Measurements from ENCODE around the gene ST6GAL1. TPM values are rescaled to one million over a fixed set of nuclear protein-coding genes. Genes with fewer than 3 reads are reported as not detected.

Gene ST6GAL1
- total RNA-seq, 1 donor from 2014 or later: 36.6 TPM

DNA sequence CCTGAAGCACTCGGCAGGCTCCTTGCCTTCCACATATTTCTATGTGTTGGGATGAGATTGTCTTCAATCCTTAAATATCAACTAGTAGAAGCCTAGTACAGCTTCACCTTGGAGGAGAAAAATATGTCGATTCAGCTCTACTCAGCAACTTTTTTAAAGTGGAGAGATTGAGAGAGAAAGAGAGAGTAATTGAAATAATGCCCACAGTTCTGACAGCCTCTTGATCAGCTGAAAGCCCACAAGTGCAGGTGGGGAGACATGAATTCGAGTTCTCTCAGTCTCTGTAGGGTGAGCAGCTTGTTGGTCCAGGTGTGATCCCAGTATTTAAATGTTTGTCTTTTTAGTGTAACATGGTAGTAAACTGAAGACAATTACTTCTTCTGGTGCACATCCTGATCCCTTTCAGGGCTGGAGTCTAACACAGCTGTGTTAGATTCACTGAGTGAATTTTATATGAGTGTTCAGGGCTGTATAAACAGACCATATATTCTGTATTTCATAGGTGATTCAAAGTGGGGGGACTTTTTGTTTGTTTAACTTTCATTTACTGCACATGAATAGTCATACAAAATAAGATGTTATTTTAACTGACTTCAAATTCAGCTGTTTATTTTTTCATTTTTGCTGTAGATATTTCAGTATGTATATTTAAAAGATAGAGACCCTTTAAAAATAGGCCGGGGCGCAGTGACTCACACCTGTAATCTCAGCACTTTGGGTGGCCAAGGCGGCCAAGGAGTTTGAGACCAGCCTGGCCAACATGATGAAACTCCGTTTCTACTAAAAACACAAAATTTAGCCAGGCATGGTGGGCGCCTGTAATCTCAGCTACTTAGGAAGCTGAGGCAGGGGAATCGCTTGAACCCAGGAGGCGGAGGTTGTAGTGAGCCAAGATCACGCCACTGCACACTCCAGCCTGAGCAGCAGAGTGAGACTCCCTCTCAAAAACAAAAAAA is 64.0 kb downstream of the ST6GAL1 start:
- no peak for TF ChIP-seq CTCF (IDR thresholded peaks at IDR 0.05)
- Mint-ChIP-seq H3K27ac (ENCODE audit: unreplicated experiment) (peak overlapping the region; percentile 68), H3K36me3 (ENCODE audit: low read depth) (peaks cover 10% of the 10 kb centered on the region), H3K4me3 (ENCODE audit: unreplicated experiment) (no peak overlapping the region), H3K4me1 (ENCODE audit: low read depth) (peaks cover 49% of the 10 kb centered on the region), H3K9me3 (ENCODE audit: low read depth) (no peaks in the 10 kb centered on the region), H3K27me3 (ENCODE audit: low read depth) (no peaks in the 10 kb centered on the region)
- DNase-seq (ENCODE audit: low spot score): no peak

DNA sequence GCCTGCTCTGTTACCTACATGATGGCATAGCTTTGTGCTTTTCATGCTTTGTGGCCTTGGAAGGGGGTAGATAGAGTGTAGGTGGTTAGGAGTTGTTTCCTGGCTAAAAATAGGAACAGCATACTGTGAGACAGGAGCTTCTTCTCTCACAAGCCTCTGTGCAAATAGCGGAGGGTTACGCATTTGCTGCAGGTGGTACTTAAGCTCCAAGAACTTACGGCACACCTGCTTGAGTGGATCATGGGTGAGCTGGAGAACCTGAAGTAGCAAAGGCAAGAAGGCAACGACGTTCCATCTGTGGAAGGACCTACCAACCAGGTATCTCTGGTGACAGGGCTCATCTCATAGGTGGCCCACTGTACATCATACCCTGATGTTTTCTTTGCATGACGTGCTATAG is 66.0 kb downstream of the ST6GAL1 start:
- Mint-ChIP-seq H3K9me3 (ENCODE audit: low read depth) (no peaks in the 10 kb centered on the region), H3K4me3 (ENCODE audit: unreplicated experiment) (no peak overlapping the region), H3K4me1 (ENCODE audit: low read depth) (peaks cover 56% of the 10 kb centered on the region), H3K27me3 (ENCODE audit: low read depth) (no peaks in the 10 kb centered on the region), H3K27ac (ENCODE audit: unreplicated experiment) (no peak overlapping the region), H3K36me3 (ENCODE audit: low read depth) (peaks cover 9% of the 10 kb centered on the region)
- TF ChIP-seq CTCF (IDR thresholded peaks at IDR 0.05): no peak
- DNase-seq (ENCODE audit: low spot score): no peak

DNA sequence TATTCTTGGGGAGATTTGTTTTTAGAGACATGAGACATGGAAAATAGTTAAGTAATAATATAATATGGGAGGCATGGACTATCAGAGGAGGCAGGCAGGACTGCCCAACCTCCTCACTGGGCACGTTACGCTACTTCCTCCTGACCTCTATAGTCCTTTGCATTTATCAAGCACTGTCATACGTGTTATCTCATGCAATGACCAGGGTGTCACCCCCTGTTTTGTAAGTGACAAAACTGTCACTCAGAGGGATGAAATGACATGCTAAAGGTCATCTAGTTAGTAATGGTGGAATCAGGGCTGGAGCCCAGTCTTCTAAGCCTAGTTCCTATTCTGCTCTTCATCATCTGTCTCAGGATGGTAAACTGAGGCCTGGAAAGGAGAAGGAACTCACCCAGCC is 66.7 kb downstream of the ST6GAL1 start:
- no peak for DNase-seq (ENCODE audit: low spot score)
- Mint-ChIP-seq H3K27ac (ENCODE audit: unreplicated experiment) (peak overlapping the region; percentile 0), H3K4me3 (ENCODE audit: unreplicated experiment) (no peak overlapping the region), H3K27me3 (ENCODE audit: low read depth) (no peaks in the 10 kb centered on the region), H3K4me1 (ENCODE audit: low read depth) (peaks cover 58% of the 10 kb centered on the region), H3K36me3 (ENCODE audit: low read depth) (peaks cover 3% of the 10 kb centered on the region), H3K9me3 (ENCODE audit: low read depth) (no peaks in the 10 kb centered on the region)
- TF ChIP-seq CTCF (IDR thresholded peaks at IDR 0.05): no peak

GRCh38 chr3:186997473-186997939 is 67.2 kb downstream of the ST6GAL1 start:
- Mint-ChIP-seq H3K27me3 (ENCODE audit: low read depth) (no peaks in the 10 kb centered on the region), H3K9me3 (ENCODE audit: low read depth) (no peaks in the 10 kb centered on the region), H3K4me3 (ENCODE audit: unreplicated experiment) (no peak overlapping the region), H3K27ac (ENCODE audit: unreplicated experiment) (peak overlapping the region; percentile 8), H3K36me3 (ENCODE audit: low read depth) (peaks cover 3% of the 10 kb centered on the region), H3K4me1 (ENCODE audit: low read depth) (peaks cover 62% of the 10 kb centered on the region)
- no peak for TF ChIP-seq CTCF (IDR thresholded peaks at IDR 0.05)
- no peak for DNase-seq (ENCODE audit: low spot score)

DNA sequence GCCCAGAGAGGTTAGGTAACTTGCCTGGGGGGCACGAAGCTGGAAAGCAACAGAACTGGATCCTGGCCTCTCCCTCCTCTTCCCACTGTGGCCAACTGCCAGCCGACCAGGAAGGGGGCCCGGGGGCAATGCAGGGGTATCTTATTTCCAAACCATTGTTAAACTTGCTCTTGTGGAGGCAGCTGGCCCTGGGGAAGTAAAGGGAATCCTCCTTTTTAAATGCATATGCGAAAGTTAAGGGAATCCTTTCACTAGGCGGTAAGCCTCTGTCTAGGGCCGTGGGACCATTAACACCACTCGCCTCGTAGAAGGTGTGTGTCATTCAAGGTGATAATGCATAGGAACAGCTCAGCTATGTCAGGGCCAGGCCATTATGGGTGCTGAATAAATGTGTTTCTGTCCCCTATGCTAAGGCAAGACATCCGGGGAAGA is 68.6 kb downstream of the ST6GAL1 start:
- H3K4me1 Mint-ChIP-seq (ENCODE audit: low read depth): peaks cover 59% of the 10 kb centered on the region
- H3K27me3 Mint-ChIP-seq (ENCODE audit: low read depth): no peaks in the 10 kb centered on the region
- H3K9me3 Mint-ChIP-seq (ENCODE audit: low read depth): peaks cover 1% of the 10 kb centered on the region
- DNase-seq (ENCODE audit: low spot score): no peak
- H3K36me3 Mint-ChIP-seq (ENCODE audit: low read depth): peaks cover 4% of the 10 kb centered on the region
- H3K27ac Mint-ChIP-seq (ENCODE audit: unreplicated experiment): no peak overlapping the region
- no peak for TF ChIP-seq CTCF (IDR thresholded peaks at IDR 0.05)
- H3K4me3 Mint-ChIP-seq (ENCODE audit: unreplicated experiment): no peak overlapping the region
